Kidney tubule cell (primary cell): ENCODE measurements around the gene LPAR2.
"Not testable (repeated sequence)": the region's sequence is repeated elsewhere in the genome, so short reads cannot be mapped to it uniquely, and the experiment has no call there.

ENCODE experiments used
- DNase-seq: peaks from one replicate; pipeline ENCODE4 v3.0.0-alpha.2; 2018; ENCODE audit warnings: low spot score

The LPAR2 gene

DNA sequence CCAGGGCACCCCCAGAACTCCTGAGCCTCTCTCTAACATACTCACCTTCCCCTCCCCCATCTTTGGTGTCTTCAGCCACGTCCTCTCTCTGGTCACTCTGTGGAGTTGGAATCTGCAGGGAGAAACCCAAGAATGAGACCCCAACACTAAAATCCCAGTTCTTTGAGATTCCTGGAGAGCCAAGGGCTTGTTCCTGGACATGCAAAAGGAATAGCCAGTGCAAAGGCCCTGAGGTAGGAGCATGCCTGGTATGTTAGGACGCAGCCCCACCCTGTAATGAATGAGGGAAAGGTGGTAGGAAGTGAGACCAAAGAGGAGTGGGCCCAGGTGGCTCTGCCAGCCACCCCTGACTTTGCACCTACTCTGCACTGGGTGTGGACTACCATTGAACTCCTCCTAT lies 2.4 kb upstream of the LPAR2 start:
- no peak for DNase-seq

DNA sequence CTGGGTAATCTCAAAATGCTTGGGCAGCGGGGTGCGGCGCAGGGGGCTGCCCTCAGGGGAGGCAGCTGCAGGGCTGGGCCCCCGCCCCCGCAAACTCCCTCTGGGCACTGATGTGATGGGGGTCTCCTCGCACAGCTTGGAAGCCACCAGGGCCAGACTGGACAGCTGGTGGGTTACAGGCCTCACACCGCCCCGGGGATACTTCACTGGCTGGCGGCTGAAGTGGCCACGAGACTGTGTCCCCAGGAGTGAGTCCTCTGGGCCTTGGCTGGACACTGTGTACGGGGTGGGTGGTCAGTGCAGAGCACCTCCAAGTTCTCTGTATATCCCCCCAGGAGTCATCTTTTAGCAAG lies 2.0 kb upstream of the LPAR2 start:
- no peak for DNase-seq

DNA sequence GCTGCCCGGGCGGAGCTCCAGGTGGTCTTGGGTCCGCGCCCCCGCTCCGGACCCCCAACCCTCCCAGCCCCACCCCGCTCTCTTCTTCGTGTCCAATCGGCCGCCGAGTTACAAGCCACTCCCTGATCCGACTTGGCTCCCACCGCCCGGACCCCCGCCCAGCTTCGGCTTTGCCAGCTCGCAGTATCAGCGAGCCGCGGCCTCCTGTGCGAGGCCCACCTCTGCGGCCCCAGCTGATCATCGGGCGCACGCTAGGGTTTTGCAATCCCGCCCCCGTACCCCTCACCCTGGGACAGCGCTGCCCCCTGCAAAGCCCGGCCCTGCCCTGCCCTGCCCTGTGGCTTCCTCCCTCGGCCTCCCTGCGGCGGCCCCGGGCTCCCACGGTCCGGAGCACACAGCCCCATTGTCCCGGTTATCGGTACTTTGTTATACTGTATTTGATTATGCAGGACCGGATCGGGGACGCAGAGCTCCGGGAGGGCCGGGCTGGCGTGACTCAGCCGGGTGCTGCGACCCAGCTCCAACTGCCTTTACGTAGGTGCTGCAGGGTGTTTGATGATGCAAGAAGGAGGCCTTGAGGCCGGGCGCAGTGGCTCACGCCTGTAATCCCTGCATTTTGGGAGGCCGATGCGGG lies 598 bp upstream of the LPAR2 start:
- DNase-seq = peak; percentile 83

DNA sequence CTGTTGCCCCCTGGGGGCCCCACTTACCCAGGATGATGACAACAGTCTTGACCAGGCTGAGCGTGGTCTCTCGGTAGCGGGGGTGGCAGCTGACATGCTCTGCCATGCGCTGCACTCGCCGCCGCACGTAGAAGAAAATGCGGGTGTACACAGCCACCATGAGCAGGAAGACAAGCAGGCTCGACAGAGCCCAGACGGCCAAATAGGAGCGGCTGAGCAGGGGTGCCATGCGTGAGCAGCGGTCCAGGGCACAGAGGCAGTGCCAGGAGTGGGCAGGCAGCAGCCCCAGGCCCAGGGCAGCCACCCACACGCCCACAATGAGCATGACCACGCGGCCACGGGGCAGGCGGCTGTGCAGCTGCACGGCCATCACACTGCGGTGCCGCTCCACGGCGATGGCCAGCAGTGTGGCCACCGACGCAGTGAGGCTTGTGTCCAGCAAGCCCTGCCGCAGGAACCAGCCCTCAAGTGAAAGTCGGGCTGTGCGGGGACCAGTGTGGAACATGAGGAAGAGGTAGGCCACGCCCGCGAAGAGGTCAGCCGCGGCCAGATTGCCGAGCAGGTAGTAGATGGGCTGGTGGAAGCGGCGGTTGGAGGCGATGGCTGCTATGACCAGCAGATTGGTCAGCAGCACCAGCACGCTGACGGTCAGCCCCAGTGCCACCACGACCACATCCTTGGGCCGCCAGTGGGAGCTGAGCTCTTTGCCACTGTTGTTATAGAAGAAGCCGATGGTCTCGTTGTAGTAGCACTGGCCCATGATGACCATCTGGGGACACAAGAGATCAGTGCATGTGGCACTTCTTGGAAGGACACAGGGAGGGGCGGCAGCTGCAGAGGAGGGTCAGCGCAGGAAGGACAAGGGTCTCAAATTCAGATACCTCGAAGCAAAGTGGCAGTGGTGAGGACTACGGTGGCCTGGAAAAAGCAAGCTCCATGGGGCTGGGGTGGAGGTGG lies 1.2 kb downstream of the LPAR2 start:
- DNase-seq = no peak

- DNase-seq = no peak
Observed at GRCh38 chr19:19624032-19624570, 3.9 kb downstream of the LPAR2 start.

GRCh38 chr19:19623383-19623782 lies 4.6 kb downstream of the LPAR2 start:
- no peak for DNase-seq

- no peak for DNase-seq
Observed at GRCh38 chr19:19619849-19620210, 8.2 kb downstream of the LPAR2 start.

DNA sequence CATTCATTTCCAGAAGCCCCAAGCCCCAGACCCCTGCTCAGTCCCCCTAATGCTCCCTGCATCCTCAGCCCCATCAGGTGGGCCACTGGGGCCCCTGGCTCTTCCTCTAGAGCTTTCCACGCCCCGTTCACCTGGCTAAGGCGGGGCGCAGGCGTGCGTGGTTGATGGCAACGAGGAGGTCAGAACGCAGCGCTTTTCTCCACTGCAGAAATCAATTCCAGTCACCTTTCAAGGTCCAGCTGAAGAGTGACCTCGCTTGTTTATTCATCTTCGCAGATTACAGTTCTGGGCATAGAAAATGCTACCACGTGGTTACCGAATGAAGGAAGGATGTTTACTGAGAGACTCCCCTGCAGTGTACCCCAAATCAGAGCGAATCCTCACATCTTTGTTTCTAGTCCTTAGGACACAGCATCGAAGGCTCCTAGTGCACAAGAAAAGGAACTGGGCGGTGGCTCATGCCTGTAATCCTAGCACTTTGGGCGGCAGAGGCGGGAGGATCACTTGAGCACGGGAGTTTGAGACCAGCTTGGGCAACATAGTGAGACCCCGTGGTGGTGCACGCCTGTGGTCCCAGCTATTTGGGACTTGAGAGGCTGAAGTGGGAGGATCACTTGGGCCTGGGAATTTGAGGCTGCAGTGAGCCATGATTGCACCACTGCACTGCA lies 8.7 kb downstream of the LPAR2 start:
- no peak for DNase-seq

- peak; percentile 92 for DNase-seq
Observed at GRCh38 chr19:19618219-19619051, 9.6 kb downstream of the LPAR2 start, which contains the start of gene PBX4. TSS of gene PBX4 (minus strand) at chr19:19618687. CDS start at chr19:19618629, 58 bp downstream.

- peak; percentile 89 for DNase-seq
Observed at GRCh38 chr19:19615086-19615485, 12.9 kb downstream of the LPAR2 start.

DNA sequence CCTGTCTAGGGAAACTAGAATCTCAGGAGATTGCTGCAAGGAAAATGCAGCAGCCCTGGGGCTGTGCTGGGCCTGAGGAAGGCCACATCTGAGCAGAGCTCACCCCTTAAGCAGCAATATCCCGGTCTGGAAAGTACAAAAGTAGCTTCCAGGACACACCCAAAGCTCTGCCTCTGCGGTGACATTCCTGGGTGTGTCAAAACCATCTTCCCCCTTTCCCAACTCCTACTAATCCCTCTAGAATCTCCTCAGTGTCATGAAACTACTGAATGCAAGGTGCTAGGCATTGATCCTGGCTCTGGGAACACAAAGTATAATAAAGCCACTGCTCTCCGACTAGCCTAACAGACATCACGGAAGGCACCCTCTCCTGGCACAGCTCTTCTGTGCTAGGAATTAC lies 14.5 kb downstream of the LPAR2 start:
- peak; percentile 58 for DNase-seq

DNA sequence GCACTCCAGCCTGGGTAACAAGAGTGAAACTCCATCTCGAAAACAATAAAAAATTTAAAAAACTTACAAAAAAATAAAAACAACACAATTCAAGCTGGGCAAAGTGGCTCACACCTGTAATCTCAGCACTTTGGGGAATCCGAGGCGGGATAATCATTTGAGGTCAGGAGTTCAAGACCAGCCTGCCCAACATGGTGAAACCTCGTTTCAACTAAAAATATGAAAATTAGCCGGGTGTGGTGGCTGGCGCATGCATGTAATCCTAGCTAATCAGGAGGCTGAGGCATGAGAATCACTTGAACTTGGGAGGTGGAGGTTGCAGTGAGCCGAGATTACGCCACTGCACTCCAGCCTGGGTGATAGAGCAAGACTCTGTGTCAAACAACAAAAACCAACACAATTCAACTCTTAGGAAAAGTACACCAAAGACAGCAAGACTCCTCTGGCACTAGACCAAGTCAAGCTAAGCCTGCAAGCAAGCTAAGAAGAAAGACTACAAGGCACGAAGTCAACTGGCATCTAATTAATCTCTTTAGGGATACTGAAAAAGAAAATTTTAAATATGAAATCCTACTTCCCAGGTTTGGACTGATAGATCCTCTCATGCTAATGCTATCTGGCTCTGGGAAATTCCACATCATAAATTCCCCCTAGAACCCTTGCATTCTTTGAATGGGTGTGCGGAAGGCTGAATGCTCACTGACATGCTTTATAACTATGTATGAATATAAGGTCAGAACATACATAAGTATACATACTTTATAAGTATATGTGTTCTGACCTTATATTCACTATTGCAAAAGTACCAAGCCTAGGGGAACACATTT lies 17.4 kb downstream of the LPAR2 start:
- no peak for DNase-seq

- not testable (repeated sequence) for DNase-seq
Observed at GRCh38 chr19:19606686-19607085, 21.3 kb downstream of the LPAR2 start.

DNA sequence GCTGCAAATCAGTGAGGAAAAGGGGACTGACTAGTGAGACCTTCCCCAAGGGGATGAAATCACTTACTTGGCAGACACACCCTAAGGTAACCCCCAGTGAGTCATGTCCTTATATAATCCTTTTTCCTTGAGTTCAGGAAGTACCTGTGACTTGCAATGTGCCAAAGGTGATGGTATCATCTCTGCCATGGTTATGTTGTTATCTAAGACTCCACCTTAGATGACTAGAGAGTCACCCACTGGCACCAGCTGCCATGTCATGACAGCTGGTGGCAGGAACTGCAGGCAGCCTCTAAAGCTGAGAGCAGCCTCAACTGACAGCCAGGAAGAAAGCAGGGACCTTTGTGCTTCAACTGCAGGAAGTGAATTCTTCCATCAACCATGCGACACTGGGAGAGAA lies 22.0 kb downstream of the LPAR2 start:
- peak; percentile 93 for DNase-seq

DNA sequence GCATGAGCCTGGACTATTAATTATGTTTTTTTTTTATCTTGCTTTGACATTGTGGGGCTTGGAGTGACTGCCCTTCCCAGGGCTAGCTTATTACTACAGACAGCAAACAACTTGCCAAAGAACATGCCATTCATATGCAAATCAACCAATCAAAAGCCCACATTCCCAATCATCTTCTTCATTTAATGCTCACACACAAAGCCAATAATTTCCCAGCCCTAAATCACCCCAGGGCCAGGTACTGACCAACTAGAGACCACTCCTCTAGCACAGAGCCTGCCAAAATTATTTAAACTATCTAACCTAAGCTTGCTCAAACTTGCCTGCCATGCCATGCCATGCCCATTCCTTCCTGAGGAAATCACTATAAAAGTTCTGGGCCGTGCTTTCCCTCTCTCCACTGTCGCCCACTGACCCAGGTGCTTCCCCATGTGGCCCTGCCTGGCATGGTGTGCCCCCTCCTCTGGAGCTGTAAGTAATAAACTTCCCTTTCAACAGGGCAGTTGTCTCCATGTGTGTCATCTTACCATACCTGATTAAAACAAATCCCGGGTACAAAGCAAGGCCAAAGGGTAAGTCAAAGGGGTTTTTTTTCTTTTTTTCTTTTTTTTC lies 25.2 kb downstream of the LPAR2 start:
- DNase-seq = no peak

DNA sequence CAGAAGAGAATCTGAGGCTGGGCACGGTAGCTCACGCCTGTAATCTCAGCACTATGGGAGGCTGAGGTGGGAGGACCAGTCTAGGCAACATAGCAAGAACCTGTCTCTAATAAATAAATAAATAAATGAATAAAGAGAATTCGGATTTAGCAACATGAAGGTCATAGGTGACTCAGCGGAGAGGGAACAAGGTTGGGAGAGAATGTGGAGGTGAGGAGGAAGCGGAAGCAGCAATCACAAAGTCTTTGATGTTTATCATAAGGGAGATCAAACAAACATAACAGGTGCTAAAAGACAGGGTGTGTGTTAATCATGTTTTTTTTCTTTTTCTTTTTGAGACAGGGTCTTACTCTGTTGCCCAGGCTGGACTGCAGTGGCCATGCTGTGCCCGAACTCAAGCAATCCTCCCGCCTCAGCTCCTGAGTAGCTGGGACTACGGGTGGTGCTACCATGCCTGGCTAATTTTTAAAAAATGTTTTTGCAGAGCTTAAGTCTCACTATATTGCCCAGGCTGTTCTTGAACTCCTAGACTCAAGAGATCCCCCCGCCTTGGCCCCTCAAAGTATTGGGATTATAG lies 25.8 kb downstream of the LPAR2 start:
- no peak for DNase-seq

DNA sequence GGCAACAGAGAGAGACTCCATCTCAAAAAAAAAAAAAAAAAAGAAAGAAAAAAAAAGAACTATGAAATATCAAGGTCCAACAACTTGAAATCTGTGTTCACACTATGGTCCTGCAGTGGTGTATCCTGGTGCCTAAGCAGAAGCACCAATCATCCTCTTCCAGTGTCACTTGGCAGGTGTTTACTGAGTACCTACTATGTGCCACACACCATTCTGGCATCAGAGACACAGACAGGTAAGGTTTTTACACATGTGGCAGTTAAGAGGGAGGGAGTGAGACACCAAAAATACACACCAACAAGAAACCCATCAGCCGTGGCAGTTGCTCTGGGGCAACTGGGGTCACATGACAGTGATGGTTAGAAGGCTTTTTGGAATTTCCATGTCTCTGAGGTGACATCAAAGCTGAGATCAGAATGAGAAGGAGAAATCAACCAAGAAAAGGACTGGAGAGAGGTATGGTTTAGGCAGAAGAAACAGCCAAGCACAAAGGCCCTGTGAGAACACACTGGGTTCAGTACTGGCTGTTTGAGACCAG lies 27.2 kb downstream of the LPAR2 start:
- peak; percentile 57 for DNase-seq

DNA sequence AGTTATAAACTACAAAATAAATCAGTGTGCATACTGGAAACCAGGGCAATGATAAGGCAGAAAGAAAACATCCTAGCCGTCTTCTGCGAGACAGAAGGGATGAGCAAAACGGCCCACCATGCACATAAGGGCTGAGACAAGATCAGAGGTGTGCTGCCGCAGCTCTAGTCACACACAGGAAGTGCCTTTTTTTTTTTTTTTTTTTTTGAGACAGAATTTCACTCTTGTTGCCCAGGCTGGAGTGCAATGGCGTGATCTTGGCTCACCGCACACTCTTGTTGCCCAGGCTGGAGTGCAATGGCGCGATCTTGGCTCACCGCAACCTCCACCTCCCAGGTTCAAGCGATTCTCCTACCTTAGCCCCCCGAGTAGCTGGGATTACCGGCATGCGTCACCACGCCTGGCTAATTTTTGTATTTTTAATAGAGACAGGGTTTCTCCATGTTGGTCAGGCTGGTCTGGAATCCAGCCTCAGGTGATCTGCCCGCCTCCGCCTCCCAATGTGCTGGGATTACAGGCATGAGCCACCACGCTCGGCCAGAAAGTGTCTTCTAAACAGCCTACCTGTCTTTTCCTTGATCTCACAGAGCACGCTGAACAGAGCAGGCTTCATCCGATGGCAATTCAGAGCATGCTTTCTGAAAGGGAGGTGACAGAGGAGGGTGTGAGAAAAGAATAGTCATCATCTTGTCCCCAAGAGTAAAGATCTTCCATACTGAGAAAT lies 29.1 kb downstream of the LPAR2 start:
- DNase-seq = not testable (repeated sequence)

- DNase-seq = peak; percentile 31
Observed at GRCh38 chr19:19597809-19598306, 30.2 kb downstream of the LPAR2 start.
